Hematopoietic multipotent progenitor cell treated with erythropoietin and hydrocortisone succinate and interleukin-3 and kit ligand, for 17 days (in vitro differentiated cells): ENCODE results near the gene SHISAL1.

Experiments
- DNase-seq: peaks from one replicate; pipeline ENCODE4 v3.0.0-alpha.2; 2015; ENCODE audit warnings: low spot score

SHISAL1 gene

DNA sequence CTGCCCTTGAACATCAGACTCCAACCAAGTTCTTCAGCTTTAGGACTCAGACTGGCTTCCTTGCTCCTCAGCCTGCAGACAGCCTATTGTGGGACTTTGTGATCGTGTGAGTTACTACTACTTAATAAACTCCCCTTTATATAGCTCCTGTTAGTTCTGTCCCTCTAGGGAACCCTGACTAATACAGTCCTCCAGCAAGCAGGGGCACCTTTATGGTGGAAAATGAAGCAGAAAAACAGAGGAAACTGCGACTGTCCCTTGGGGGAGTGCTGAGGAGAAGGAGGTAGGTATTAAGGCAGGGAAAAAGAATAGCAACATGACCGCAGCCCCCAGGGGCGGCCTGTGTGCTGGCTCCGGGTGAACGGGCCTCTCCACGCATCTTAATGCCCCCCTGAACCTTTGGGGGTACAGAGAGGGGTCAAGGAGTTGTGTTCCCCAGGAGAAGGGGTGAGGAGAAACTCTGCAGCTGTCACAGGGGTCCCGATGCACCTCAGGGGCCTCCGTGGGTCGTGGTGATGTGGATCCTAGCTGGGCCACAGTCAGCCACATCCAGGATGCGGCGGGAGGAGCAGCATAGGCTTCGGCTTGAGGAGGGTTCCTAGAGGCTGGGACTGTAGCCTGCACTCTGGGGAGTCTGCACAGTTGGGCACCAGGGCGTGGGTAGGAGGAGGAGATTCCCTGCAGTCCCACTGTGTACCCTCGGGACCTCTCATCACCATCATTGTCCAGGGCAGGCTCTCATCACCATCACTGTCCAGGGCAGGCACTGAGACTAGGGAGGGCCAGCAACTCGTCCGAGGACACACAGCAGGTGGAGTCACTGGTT, 34.3 kb downstream of the SHISAL1 start:
- DNase-seq: no peak

DNA sequence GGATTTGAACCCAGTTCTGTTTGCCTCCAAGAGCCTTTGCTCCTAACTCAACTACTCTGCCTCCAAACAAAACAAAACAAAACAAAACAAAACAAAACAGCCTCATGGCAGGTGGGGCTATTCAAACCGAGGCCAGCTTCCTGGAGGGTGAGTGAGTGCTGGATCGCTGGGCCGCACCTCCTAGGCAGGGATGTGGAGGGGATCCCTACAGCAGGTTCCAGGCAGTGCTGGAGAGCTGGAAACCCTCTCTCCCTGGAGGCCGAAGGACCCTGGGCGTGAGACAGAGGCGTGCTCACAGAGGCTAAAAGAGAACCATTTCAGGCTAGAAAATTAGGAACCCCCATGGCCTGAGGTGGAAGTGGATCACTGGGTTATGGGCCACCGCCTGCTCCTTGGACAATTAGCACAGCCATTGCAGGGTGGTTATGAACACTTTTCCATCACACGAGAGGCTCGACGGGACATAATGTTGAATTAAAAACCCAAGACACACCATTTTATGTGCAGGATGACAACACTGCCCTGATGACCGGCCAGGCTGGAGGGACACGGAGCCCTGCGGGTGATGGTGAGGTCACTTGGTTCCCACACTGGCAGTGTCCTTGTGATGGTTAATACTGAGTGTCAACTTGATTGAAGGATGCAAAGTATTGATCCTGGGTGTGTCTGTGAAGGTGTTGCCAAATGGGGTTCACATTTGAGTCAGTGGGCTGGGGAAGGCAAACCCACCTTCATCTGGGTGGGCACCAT, 35.2 kb downstream of the SHISAL1 start:
- no peak for DNase-seq

DNA sequence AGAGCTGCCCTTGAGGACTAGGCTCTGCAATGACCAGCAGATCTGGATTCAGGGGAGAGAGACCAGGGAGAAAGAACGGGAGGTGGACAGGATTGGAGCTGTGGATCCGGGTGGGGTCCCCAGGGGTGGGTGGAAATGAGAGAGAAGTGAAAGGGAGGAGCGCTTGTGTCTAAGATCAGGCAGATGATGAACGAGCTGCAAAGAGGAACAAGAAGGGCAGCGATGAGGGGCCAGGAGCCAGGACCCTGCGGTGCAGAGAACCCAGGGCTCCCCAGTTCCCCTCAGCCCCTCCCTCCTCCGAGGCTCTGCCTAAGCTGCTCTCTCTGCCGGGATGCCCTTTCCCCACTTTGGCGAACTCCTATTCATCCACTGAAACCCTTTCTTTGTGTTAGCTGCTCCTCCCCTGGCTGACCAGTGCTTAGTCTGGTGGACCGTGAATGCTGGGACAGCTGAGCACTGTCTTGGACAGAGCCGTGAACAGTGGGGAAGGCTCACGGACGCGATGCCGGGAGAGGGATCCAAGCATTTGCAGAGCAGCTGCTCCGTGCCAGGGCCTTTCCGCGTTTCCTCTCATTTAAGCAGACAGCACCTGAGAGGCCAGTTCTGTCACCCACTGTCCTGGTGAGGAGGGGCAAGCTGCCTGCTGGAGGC, 35.9 kb downstream of the SHISAL1 start:
- DNase-seq: no peak

DNA sequence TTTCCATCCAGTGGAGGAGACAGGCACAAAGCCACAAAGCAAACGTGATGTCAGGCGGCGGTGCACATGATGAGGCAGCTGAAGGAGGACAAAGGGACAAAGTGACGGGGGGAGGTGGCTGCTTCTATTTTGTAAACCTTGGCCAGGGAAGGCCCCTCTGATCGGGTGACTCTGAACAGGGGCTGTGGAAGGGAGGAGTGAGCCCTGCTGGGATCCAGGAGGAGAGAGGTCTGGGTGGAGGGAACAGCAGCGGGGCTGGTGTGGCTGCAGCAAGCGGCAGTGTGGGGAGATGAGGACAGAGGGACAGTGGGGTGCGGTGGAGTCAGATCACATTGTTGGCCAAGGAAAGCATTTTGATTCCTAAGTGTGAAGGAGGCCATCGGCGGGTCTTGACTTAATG, 36.7 kb downstream of the SHISAL1 start:
- no peak for DNase-seq

DNA sequence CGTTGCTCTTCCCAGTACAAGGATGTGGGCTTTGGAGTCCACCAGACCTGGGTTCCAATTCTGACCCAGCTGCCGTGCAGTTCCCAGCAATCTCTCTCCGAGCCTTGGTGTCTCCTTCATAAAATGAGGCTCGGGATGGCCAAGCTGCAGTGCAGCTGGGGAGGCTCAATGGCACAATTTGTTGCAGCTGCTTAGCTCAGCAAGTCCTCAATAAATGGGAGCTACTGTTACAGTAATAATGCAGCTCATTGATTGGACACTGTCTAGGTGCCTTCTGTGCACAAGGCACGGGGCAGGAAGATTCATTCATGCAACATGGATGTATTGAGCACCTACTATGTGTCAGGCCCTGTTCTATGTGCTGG, 37.1 kb downstream of the SHISAL1 start:
- no peak for DNase-seq

DNA sequence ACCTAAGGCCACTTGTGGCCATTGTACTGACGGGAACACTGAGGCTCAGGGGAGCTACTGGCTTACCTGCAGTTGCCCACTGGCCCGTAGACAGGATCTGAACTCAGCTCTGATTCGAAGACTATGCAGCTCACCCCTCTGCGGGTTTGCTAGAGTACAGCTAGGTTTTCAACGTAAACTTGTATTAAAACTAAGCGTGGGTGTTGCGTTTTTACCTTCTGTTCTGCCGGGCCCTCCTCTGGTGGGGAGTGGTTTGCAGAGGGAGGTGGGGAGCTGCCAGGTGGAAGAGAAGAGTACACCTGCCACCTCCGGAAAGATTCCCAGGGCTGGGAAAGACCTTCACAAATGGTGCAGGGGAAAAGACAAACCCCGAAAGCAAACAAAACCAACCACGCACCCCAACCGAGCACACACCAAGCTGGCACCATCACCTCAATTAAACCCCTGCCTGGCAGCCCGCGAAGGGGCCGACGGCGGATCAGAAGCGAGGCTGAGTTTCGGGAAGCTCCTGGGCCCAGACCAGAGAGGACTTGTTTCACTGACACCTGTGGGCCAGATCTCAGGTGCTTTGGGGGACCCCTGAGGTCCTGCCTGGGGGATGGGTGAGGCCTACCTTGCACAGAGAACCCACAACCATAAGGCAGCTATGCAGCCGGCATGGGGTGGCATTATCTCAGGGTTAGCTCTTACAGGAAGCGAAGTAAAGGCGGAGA, 37.7 kb downstream of the SHISAL1 start:
- DNase-seq: no peak

DNA sequence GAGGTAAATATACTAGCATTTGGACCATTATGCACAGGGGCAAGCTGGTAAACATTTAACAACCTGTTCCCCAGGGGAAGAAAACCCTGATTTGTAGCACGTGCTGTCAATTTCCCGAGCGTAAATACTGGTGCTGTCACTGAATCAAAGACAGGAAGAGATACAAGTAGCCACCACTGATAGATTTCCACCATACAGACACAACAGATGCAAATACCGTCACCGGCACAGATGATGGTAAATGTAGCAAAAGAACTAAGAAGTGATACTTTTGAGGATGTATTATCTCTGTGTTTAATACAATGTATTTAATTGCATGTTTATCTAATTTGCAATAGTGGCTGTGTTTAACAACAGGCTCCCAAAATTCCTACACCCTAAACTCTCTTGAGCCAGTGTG, 39.6 kb downstream of the SHISAL1 start:
- no peak for DNase-seq

DNA sequence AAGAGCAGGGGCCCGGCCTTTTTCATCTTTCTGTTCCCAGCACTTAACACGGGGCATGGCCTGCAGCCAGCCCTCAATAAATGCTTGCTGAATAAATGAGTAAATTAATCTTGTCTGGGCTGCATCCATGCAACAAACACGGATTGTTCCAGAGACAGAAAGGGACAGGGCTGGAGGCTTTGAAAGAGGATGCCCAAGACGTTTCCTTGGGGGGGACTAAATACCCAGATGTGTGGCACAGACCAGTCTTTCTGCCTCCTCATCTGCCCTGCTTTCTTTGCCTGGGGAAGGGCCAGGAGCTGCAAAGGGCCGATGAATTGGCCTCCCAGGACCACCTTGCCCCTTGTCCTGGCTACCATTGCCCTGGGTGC, 40.4 kb downstream of the SHISAL1 start:
- no peak for DNase-seq

DNA sequence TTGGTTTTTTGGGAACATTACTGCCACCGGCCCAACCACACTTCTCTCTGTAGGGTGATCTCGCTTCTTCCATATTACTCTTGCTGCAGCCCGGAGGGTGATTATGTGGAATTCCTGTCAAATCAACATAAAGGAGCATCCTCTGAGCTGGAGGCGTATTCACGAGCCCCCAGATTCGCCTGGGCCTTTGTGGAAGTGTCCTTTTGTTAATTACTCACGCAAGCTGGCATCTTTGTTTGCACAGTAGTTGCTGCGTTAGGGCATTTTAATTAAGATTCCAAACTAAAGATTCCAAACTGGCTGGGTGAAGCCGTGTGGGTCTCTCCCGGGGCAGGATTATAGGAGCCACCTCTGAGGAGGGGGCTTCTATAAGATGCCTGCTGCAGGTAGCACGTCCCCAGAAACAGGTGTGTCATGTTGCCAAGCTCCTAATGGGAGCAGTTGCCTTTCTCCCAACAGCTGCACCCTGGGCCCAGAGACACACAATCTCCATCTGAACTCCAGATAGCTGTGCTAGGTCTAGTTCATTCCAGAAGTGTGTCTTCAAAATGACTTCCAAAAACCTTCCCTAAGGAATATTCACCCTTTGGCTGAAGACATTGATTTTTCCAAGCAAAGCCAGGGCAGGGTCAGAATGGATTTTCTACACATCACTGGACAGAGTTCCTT, 40.9 kb downstream of the SHISAL1 start:
- DNase-seq: no peak

DNA sequence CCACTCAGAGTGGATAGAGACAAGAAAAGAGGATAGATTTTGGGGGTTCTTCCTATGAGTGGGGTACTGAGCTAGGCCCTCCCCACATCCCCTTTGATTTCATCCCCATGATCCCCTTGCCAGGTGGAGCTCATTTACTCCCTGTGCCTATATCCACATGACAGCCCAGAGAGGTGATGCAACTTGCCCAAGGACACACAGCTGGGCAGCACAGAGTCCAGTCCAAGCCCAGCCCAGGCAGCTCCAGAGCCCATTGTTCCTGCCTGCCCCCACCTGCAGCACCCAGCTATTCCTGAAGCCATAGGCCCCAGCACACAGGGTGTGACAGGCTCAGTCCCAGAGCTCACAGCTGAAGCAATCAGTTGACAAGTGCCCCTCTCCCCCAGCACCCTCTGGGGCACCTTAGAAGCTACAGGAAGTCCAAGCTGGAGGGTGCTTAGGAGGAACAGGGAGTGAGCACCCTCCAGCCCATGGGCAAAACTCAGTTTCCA, 41.7 kb downstream of the SHISAL1 start:
- no peak for DNase-seq

DNA sequence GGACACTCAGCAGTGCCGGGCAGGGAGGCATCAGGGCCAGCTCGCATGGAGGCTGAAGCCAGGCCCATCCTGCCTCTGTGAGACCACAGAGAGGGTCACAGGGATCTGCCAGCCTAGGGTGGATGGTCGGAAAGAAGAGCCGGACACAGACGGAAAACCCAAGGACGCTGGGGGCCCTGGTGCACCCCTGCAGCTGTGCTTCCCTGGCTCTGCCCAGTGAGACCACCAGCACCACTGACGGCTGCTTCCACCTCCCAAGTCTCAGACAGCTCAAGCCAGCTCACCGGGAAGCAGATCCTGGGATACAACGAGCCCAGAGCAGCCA, 42.2 kb downstream of the SHISAL1 start:
- no peak for DNase-seq

DNA sequence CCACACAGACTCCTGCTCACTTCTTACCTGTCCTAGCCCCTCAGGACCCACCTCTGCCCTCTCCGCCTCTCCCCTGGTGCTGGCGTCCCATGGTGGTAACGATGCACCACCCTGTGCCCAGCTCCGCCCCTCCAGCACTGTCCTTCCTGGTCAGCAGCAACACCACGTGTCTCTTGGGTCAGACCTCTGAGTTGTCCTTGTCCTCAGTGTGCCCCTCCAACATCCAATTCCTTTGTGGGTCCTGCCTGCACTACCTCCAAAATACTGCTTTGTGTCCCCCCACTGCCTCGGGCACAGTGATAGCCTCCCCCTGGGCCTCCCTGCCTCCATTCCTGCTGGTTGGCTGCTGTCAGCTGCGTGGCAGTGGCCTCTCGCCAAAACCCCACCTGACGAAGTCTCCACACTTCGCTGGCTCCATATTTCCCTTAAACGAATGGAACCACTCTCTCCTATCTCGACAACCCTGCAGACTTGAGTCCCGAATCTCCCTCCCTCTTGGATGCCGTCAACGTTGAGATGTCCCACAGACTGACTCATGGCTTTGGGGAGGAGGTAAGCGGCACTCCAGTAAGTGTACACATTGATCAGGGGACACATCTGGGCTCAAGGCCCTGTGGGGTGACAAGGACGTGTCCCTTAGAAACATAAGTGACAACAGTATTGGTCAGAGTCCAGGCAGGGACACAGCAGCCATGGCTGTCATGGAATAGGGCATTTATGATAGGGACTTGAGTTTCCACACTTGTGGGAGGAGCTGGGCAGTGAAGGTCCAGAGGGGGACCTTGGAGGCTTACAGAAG, 42.8 kb downstream of the SHISAL1 start:
- DNase-seq: no peak

DNA sequence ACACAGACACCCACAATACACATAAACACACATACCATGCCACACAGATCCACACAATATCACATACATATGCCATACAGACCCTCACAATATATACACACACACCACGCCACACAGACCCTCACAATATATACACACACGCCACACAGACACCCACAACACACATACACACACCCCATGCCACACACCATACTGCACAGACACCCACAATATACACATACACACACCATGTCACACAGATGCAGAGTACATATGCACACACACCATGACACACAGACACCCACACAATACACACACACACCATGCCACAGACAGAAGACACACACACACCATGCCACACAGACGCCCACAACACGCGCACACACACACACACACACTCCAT, 43.6 kb downstream of the SHISAL1 start:
- DNase-seq: no peak

DNA sequence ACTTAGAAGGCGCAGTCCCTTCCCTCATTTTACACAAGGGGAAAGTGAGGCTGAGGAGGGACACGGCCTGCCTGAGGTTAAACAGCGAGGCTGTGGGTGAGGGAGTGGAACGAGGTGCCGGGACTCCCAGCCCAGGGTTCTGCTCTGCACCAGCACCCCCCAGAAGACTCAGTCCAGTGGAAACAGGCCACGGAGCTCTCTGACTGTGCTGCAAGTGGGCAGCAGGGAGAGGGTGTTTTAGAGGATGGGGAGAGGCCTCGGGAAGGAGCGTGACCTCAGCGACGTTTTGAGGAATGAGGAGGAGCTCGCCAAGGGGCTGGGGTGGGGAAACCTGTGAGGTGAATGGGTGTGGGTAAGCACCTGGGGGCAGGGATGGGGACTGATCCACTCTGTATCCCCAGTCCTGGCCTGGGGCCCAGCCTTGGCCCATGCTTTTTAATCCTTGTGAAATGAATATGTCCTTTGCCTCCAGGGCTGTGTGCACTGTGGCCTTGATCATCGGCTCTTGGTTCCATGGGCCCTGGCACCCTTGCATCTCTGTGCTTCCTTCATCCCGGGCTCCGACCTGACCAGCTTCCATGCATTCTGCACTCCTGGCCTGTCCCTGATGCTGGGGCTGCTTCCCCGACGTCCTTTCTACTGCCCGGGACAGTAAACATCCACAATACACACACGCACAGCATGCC, 44.2 kb downstream of the SHISAL1 start:
- no peak for DNase-seq

DNA sequence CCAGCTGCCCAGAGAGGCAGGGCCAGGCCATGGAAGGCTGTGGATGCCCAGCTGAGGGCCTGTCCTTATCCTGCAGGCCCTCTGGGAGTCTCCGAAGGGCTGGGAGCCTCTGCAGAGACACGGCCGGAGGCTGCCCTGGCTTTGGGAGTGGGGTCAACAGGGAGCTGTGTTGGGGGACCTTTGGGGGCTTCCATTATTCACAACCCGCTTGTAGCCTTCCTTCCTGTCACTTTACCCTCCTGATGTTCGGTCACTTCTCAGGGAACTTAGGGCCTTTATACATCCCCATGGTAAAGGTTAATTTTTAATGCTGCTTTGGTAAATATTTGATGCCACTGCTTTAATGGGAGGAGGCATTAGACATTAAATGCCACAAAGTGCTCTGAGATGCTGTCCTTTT, 44.9 kb downstream of the SHISAL1 start:
- DNase-seq: no peak

DNA sequence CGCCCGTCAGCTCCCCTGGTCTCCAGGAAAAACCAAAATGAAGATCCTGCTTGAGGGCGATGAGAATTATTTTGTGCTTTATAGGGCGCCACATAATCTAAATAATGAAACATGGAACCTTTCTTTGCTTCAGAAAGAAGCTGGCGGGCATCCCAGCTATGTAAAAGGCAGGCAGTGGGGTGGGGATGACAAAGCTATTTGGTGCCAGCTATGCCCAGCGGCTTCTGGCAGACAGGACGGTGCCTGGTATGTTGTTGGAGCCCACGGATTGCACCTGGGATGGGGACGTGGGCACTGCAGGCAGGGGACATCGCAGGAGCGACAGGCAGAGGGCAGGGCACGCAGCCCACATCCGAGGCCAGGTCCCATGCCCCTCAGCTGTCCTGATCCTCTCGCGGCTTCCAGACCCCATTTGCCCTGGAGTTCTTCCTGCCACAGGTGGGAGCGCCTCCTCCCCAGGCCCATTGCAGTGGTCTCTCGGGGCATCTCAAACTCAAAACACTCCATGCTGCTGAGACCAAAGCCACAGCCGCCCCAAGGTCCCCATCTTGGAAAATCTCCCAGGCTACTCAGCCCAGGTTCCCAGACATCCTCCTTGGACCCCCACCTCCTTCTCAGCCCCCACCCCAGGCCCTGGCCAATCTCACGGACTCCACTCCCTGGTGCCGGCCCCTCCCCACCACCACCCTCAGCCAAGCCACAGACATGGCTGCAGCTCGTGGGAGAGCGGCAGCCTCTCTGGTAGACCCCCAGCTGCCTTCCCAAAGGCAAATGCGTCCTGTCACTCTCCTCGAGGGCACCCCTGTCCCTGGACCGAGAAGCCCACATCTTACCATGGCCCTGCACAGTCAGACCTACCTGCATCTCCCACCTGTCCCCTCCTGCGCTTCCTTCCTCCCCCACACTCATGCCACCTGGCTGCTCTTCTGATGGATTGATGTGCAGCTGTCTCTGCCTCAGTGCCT, 45.7 kb downstream of the SHISAL1 start:
- no peak for DNase-seq

DNA sequence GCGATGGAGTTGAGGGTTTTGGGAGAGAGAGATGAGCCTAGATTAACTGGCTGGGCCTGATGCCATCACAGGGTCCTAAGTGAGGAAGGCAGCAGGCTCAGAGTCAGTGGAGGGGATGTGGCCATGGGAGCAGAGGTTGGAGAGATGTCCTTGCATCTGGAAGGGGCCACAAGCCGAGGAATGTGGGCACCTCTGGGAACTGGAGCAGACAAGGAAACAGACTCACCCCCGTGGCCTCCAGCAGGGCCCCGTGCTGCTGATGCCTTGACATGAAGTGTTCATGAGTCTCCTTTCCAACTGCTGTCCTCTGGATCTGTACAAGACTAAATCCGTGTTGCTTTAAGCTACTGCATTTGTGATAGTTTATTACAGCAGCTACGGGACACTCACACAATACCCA, 49.2 kb downstream of the SHISAL1 start:
- no peak for DNase-seq

DNA sequence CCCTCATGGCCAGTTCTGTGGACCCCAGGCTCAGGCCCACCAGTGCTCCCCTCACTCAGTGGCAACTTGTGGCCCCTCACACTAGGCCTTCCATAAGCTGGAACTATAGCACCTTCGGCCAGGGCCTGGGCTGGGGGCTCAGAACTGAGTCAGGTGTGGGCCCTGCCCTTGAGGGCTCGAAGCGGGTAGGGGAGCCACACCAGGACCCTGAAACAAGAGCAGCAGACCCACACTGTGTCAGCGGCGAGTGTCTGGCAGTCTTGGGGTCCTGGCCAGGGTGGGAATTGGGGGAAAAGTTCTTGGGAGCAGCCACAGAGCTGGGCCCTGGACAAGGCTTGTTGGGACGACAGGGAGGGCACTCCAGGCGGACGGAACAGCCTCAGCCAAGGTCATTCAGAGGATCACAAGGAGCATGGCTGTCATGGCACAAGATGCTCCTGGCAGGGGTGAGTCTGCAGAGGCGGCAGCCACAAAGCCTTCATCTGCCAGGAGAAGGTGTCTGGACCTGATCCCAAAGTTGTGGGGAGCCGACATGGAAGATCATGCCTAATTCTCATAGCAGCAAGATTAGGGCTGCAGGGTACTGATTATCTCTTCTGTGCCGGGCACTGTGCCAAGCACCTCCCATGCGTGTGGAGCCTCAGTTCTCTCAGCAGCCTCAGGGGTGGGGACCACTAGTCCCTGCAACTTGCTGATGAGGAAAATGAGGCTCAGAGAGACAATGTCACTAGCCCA, 50.7 kb downstream of the SHISAL1 start:
- peak; percentile 10 for DNase-seq
